ENCODE measurements around the gene GUF1.

GUF1 gene

GRCh38 chr4:44679060-44679459 lies 840 bp downstream of the GUF1 start:
- Histone ChIP-seq H3K27me3 (no peaks in the 10 kb centered on the region), H3K27ac (peak overlapping the region; percentile 93 to 98 (median 96)), H3K9me3 (replicated peaks in 1 of 11) (no peaks in the 10 kb centered on the region)

DNA sequence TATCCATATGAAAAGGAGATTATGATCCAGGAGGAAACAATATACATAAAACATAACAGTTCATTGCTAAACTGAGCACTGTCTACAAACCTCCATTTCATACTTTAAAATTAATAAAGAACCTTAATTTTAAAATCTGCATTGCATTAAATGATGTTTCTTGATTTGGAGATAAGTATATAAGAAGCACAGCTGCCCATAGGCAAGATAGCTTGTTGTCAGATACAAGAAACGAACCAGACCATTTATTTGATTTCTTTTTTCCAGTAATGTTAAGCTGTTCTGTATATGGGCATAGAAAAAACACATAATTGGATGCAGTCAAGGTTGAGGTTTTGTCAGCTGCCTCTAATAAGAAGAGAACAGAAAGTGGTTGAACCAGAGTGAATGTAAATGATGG lies 6.4 kb downstream of the GUF1 start:
- Histone ChIP-seq H3K4me3 (no peak overlapping the region), H3K9me3 (replicated peaks in 1 of 11) (no peaks in the 10 kb centered on the region), H4K20me1 (peaks cover 0 to 14% (median 0%) of the 10 kb centered on the region in 11 experiments; a peak in 6 of 22 replicates), H3K27ac (no peak overlapping the region), H3K27me3 (no peaks in the 10 kb centered on the region), H3K9ac (no peak overlapping the region), H3K36me3 (peaks cover 74 to 91% (median 80%) of the 10 kb centered on the region in 11 experiments), H3K4me1 (peaks cover 0 to 17% (median 15%) of the 10 kb centered on the region in 10 experiments; a peak in 18 of 20 replicates), H3K4me2 (no peak overlapping the region)
- no peak for TF ChIP-seq Cebpa-rat (IDR thresholded peaks at IDR 0.05)

More at GRCh38 chr4:44679060-44679459, 840 bp downstream of the GUF1 start:
- Histone ChIP-seq H3K4me1 (peaks cover 4 to 30% (median 25%) of the 10 kb centered on the region in 10 experiments), H3K9ac (peak overlapping the region; percentile 91 to 98 (median 94)), H3K36me3 (peaks cover 23 to 35% (median 27%) of the 10 kb centered on the region in 11 experiments; a peak in 21 of 22 replicates), H3K4me2 (peak overlapping the region; percentile 74 to 95 (median 83)), H3K4me3 (peak overlapping the region; percentile 67 to 90 (median 80)), H4K20me1 (peaks cover 0 to 7% (median 0%) of the 10 kb centered on the region in 11 experiments; a peak in 3 of 22 replicates)
- TF ChIP-seq Cebpa-rat (IDR thresholded peaks at IDR 0.05) = no peak

DNA sequence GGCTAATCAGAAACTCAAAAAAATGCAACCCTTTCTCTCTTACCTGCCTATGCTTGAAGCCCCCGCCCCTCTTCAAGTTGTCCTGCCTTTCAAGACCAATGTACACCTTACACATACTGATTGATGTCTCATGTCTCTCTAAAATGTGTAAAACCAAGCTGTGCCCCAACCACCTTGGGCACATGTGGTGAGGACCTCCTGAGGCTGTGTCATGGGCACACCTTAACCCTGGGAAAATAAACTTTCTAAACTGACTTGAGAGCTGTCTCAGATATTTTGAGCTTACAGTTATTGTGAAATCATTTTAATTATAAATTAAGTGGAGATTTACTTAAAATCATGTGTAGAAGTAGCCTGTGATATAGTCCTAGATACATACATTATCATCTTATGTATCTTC lies 22.2 kb downstream of the GUF1 start:
- Histone ChIP-seq H3K27ac (no peak overlapping the region), H3K36me3 (peaks cover 67 to 100% (median 91%) of the 10 kb centered on the region in 11 experiments), H3K4me1 (peaks cover 0 to 16% (median 0%) of the 10 kb centered on the region in 10 experiments; a peak in 2 of 20 replicates), H3K4me3 (no peak overlapping the region), H3K27me3 (no peaks in the 10 kb centered on the region), H3K9ac (no peak overlapping the region), H3K9me3 (replicated peaks in 1 of 11) (no peaks in the 10 kb centered on the region), H3K4me2 (no peak overlapping the region), H4K20me1 (peaks cover 0 to 12% (median 0%) of the 10 kb centered on the region in 11 experiments; a peak in 8 of 22 replicates)
- no peak for TF ChIP-seq Cebpa-rat (IDR thresholded peaks at IDR 0.05)

DNA sequence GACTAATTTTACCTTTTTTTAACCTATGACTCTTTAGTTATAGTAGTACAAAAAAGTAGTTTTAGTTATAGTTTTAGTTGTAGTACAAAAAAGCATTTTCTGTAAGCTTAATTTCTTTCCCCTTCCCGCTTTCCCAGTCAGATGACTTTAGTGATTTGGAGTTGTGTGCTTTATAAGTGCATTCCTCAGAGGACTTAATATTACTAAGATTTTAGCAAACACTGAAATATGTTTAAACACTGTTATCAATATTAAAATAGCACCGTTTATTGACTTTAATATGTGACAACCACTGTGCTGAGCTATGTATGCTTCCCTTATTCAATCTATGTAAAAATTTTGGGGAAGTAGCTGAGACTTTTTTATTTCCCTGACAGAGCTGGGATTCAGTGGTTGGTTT lies 22.8 kb downstream of the GUF1 start:
- H3K9me3 ChIP-seq (replicated peaks in 1 of 11) = no peaks in the 10 kb centered on the region
- no peaks in the 10 kb centered on the region for H3K27me3 ChIP-seq
- H3K4me3 ChIP-seq = no peak overlapping the region
- peaks cover 0 to 14% (median 0%) of the 10 kb centered on the region in 11 experiments; a peak in 8 of 22 replicates for H4K20me1 ChIP-seq
- H3K4me1 ChIP-seq = peaks cover 0 to 15% (median 0%) of the 10 kb centered on the region in 10 experiments; a peak in 2 of 20 replicates
- no peak overlapping the region for H3K4me2 ChIP-seq
- no peak overlapping the region for H3K9ac ChIP-seq
- no peak for TF ChIP-seq Cebpa-rat (IDR thresholded peaks at IDR 0.05)
- no peak overlapping the region for H3K27ac ChIP-seq
- H3K36me3 ChIP-seq = peaks cover 61 to 100% (median 88%) of the 10 kb centered on the region in 11 experiments

DNA sequence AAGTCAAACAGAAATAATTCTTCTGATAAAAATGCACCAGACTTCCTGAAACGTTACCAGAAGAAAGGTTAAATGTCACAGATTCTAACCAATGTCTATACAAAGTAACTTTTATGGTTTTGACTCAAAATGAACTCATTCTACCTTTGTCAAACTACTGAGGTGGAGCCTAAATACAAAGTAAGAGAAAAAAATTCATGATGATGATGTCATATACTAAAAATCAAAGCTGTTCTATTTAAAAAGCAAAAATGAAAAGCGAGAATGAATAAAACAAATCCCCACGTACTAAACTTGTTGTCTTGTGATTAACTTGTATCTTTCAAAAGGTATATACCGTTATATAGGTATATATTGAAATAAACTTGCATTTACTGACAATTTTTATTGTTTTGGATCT lies 26.5 kb downstream of the GUF1 start:
- Histone ChIP-seq H3K27me3 (no peaks in the 10 kb centered on the region), H4K20me1 (peaks cover 0 to 18% (median 0%) of the 10 kb centered on the region in 11 experiments; a peak in 9 of 22 replicates), H3K27ac (no peak overlapping the region), H3K4me2 (no peak overlapping the region), H3K36me3 (peaks cover 49 to 98% (median 81%) of the 10 kb centered on the region in 11 experiments), H3K9ac (no peak overlapping the region), H3K4me3 (no peak overlapping the region), H3K9me3 (replicated peaks in 1 of 11) (no peaks in the 10 kb centered on the region), H3K4me1 (peaks cover 0 to 10% (median 0%) of the 10 kb centered on the region in 10 experiments; a peak in 2 of 20 replicates)
- no peak for TF ChIP-seq Cebpa-rat (IDR thresholded peaks at IDR 0.05)

- Histone ChIP-seq H3K4me3 (no peak overlapping the region), H3K36me3 (peaks cover 31 to 79% (median 51%) of the 10 kb centered on the region in 11 experiments; a peak in 20 of 22 replicates), H3K27me3 (no peaks in the 10 kb centered on the region), H3K9me3 (replicated peaks in 1 of 11) (no peaks in the 10 kb centered on the region), H4K20me1 (peaks cover 0 to 48% (median 11%) of the 10 kb centered on the region in 11 experiments; a peak in 10 of 22 replicates), H3K4me1 (no peaks in the 10 kb centered on the region), H3K9ac (no peak overlapping the region), H3K27ac (no peak overlapping the region), H3K4me2 (no peak overlapping the region)
- no peak for TF ChIP-seq Cebpa-rat (IDR thresholded peaks at IDR 0.05)
Observed at GRCh38 chr4:44713125-44713524, 34.9 kb downstream of the GUF1 start.

- no peak overlapping the region for H3K4me2 ChIP-seq
- H3K9me3 ChIP-seq (replicated peaks in 1 of 11) = no peaks in the 10 kb centered on the region
- H3K27me3 ChIP-seq = no peaks in the 10 kb centered on the region
- no peak for TF ChIP-seq Cebpa-rat (IDR thresholded peaks at IDR 0.05)
- peaks cover 0 to 63% (median 21%) of the 10 kb centered on the region in 11 experiments; a peak in 17 of 22 replicates for H4K20me1 ChIP-seq
- H3K4me3 ChIP-seq = no peak overlapping the region
- H3K9ac ChIP-seq = no peak overlapping the region
- H3K27ac ChIP-seq = no peak overlapping the region
- 0 out of 20 replicates have a peak, but pooled peaks cover 0 to 9% (median 0%) of the 10 kb centered on the region in 10 experiments for H3K4me1 ChIP-seq
- H3K36me3 ChIP-seq = peaks cover 28 to 57% (median 42%) of the 10 kb centered on the region in 11 experiments; a peak in 20 of 22 replicates
Observed at GRCh38 chr4:44716597-44716996, 38.4 kb downstream of the GUF1 start.

DNA sequence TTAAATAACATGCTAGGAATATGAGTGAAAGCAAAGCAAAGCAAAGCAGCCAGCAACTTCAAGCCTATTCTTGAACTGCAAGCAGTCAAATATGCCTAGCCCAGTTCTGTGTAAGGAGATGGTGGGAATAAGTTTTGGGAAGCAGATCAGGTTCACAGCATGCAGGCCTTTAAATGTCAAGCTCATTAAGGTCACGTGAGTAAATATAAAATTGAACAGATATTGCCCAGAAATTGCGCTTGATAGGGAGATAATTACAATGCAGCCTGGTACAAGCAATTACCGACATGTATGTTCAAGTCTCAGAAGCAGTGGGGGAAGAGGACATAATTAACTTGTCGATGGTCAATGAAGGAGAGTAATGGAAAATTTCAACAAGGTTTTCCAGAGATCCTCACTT lies 42.2 kb downstream of the GUF1 start:
- Histone ChIP-seq H3K27ac (no peak overlapping the region), H3K36me3 (peaks cover 6 to 43% (median 18%) of the 10 kb centered on the region in 11 experiments; a peak in 15 of 22 replicates), H4K20me1 (peaks cover 4 to 80% (median 47%) of the 10 kb centered on the region in 11 experiments; a peak in 20 of 22 replicates), H3K4me1 (peaks cover 5 to 29% (median 15%) of the 10 kb centered on the region in 10 experiments), H3K4me3 (no peak overlapping the region), H3K27me3 (no peaks in the 10 kb centered on the region), H3K4me2 (no peak overlapping the region), H3K9ac (no peak overlapping the region), H3K9me3 (replicated peaks in 1 of 11) (no peaks in the 10 kb centered on the region)
- no peak for TF ChIP-seq Cebpa-rat (IDR thresholded peaks at IDR 0.05)

DNA sequence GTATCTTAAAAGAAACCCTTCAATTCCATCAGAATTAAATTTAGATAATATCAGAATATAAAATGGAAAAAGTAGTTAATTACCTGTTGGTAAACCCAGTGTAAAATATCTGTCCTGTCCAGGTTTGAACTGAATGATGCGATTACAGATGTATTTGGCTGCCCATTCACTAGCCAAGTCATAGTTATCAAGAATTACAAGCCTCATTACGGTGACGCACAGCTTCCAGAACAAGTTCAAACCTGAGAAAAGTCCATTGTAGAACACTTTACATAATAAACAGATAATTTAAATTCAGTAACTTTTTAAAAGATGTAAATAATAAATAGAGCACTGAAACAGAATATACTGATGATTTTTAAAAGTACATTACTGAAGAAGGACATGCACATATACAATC lies 43.8 kb downstream of the GUF1 start:
- peaks cover 4 to 82% (median 47%) of the 10 kb centered on the region in 11 experiments; a peak in 20 of 22 replicates for H4K20me1 ChIP-seq
- no peaks in the 10 kb centered on the region for H3K27me3 ChIP-seq
- peaks cover 0 to 30% (median 12%) of the 10 kb centered on the region in 11 experiments; a peak in 13 of 22 replicates for H3K36me3 ChIP-seq
- peaks cover 11 to 36% (median 21%) of the 10 kb centered on the region in 10 experiments for H3K4me1 ChIP-seq
- H3K4me3 ChIP-seq = no peak overlapping the region
- H3K4me2 ChIP-seq = no peak overlapping the region
- no peaks in the 10 kb centered on the region for H3K9me3 ChIP-seq (replicated peaks in 1 of 11)
- H3K27ac ChIP-seq = no peak overlapping the region
- TF ChIP-seq Cebpa-rat (IDR thresholded peaks at IDR 0.05) = no peak
- H3K9ac ChIP-seq = no peak overlapping the region
